Measurements from ENCODE around the gene CHTF18. TPM values are rescaled to one million over a fixed set of nuclear protein-coding genes. Genes with fewer than 3 reads are reported as not detected.
"Not testable (repeated sequence)": the region's sequence is repeated elsewhere in the genome, so short reads cannot be mapped to it uniquely, and the experiment has no call there.

The CHTF18 gene
- total RNA-seq, 1 donor from 2014 or later = 3.1 TPM

- intact Hi-C loops (cut with micrococcal nuclease) = no loop called here
- Histone ChIP-seq H3K9me3 (replicated peaks) (no peaks in the 10 kb centered on the region), H3K36me3 (peaks cover 17% of the 10 kb centered on the region), H3K27ac (replicated peaks) (no peak overlapping the region), H3K4me1 (peaks cover 21% of the 10 kb centered on the region), H3K4me3 (no peak overlapping the region), H3K27me3 (ENCODE audit: low read depth) (peaks cover 40% of the 10 kb centered on the region)
- TF ChIP-seq CTCF (IDR thresholded peaks at IDR 0.05; ENCODE audit: borderline replicate concordance) = no peak
- no peak for DNase-seq
Observed at GRCh38 chr16:741986-742629, 46.3 kb upstream of the CHTF18 start.

GRCh38 chr16:742894-743293 is 45.5 kb upstream of the CHTF18 start:
- Histone ChIP-seq H3K27me3 (ENCODE audit: low read depth) (peaks cover 40% of the 10 kb centered on the region), H3K4me1 (peaks cover 21% of the 10 kb centered on the region)
- intact Hi-C loops (cut with micrococcal nuclease); H3K36me3 ChIP-seq; H3K4me3 ChIP-seq; DNase-seq; H3K9me3 ChIP-seq (replicated peaks); H3K27ac ChIP-seq (replicated peaks): not testable (repeated sequence)

- H3K4me1 ChIP-seq = peaks cover 21% of the 10 kb centered on the region
- H3K4me3 ChIP-seq = no peak overlapping the region
- peaks cover 40% of the 10 kb centered on the region for H3K27me3 ChIP-seq (ENCODE audit: low read depth)
- no peak overlapping the region for H3K27ac ChIP-seq (replicated peaks)
- peaks cover 4% of the 10 kb centered on the region for H3K36me3 ChIP-seq
- H3K9me3 ChIP-seq (replicated peaks) = no peaks in the 10 kb centered on the region
- no peak for TF ChIP-seq CTCF (IDR thresholded peaks at IDR 0.05; ENCODE audit: borderline replicate concordance)
- intact Hi-C loops (cut with micrococcal nuclease) = no loop called here
- no peak for DNase-seq
Observed at GRCh38 chr16:743794-744500, 44.5 kb upstream of the CHTF18 start.

- H3K27me3 ChIP-seq (ENCODE audit: low read depth) = peaks cover 40% of the 10 kb centered on the region
- H3K9me3 ChIP-seq (replicated peaks) = no peaks in the 10 kb centered on the region
- H3K4me3 ChIP-seq = no peak overlapping the region
- DNase-seq = no peak
- no peak for TF ChIP-seq CTCF (IDR thresholded peaks at IDR 0.05; ENCODE audit: borderline replicate concordance)
- H3K27ac ChIP-seq (replicated peaks) = no peak overlapping the region
- intact Hi-C loops (cut with micrococcal nuclease) = no loop called here
- no peaks in the 10 kb centered on the region for H3K36me3 ChIP-seq
- H3K4me1 ChIP-seq = peaks cover 6% of the 10 kb centered on the region
Observed at GRCh38 chr16:745739-746138, 42.7 kb upstream of the CHTF18 start.

GRCh38 chr16:746637-747036 is 41.8 kb upstream of the CHTF18 start:
- Histone ChIP-seq H3K36me3 (no peaks in the 10 kb centered on the region), H3K4me3 (no peak overlapping the region), H3K9me3 (replicated peaks) (no peaks in the 10 kb centered on the region), H3K27me3 (ENCODE audit: low read depth) (peaks cover 47% of the 10 kb centered on the region), H3K27ac (replicated peaks) (no peak overlapping the region), H3K4me1 (no peaks in the 10 kb centered on the region)
- intact Hi-C loops (cut with micrococcal nuclease) = no loop called here
- TF ChIP-seq CTCF (IDR thresholded peaks at IDR 0.05; ENCODE audit: borderline replicate concordance) = no peak
- DNase-seq = no peak

Data from left ventricle myocardium inferior (tissue), 1 donor.